Liver (tissue), 9 donors: ENCODE measurements around the gene KMT2E. TPM values are rescaled to one million over a fixed set of nuclear protein-coding genes. Genes with fewer than 3 reads are reported as not detected.

ENCODE experiments used
- DNase-seq: peaks from one replicate; pipeline ENCODE4 v3.0.0-alpha.2; 2017; ENCODE audit warnings: low spot score
- H3K27ac ChIP-seq, 2 donors: one replicate each; pipeline ENCODE4 v1.7.0; 2013; ENCODE audit warnings: inconsistent platforms in 2 of 2, low read length in 2 of 2, control low read depth in 1 of 2, low read depth in 1 of 2, mild to moderate bottlenecking in 1 of 2
- H3K27me3 ChIP-seq, 4 donors: one replicate each; pipeline versions ENCODE4 v1.6.1 to v1.7.0; 2013; ENCODE audit warnings: low read length in 3 of 4, inconsistent platforms in 1 of 4, mild to moderate bottlenecking in 1 of 4, moderate library complexity in 1 of 4; ENCODE audit not compliant: control insufficient read depth in 4 of 4, insufficient read depth in 4 of 4
- H3K36me3 ChIP-seq, 4 donors: one replicate each; pipeline versions ENCODE4 v1.6.1 to v1.7.0; 2013; ENCODE audit warnings: low read length in 3 of 4, mild to moderate bottlenecking in 3 of 4, low read depth in 1 of 4, moderate library complexity in 1 of 4; ENCODE audit not compliant: control insufficient read depth in 4 of 4, insufficient read depth in 3 of 4
- H3K4me1 ChIP-seq, 4 donors: one replicate each; pipeline versions ENCODE4 v1.6.1 to v1.7.0; 2013; ENCODE audit warnings: low read length in 3 of 4, mild to moderate bottlenecking in 3 of 4, moderate library complexity in 1 of 4; ENCODE audit not compliant: control insufficient read depth in 4 of 4, insufficient read depth in 4 of 4
- H3K4me3 ChIP-seq, 3 donors: one replicate each; pipeline versions ENCODE4 v1.6.1 to v1.7.0; 2013; ENCODE audit warnings: low read length in 3 of 3, control low read depth in 1 of 3, low read depth in 1 of 3, mild to moderate bottlenecking in 1 of 3
- H3K9ac ChIP-seq, 2 donors: one replicate each; pipeline ENCODE4 v1.7.0; 2013; ENCODE audit warnings: low read length in 2 of 2, mild to moderate bottlenecking in 2 of 2, moderate library complexity in 2 of 2, control low read depth in 1 of 2, low read depth in 1 of 2
- H3K9me3 ChIP-seq, 4 donors: one replicate each; pipeline versions ENCODE4 v1.6.1 to v1.7.0; 2013; ENCODE audit warnings: low read length in 3 of 4; ENCODE audit not compliant: control insufficient read depth in 4 of 4
- CTCF ChIP-seq: fragments of 150-350 bp; IDR thresholded peaks from 2 replicates; pipeline ENCODE4 v1.5.1; 2017; ENCODE audit warnings: improper control_type of control experiment, low read depth, low read length; ENCODE audit not compliant: missing input control
- EGR1 ChIP-seq, 2 donors: IDR thresholded peaks; 2 replicates each; pipeline ENCODE4 v1.6.1; 2016 to 2018; ENCODE audit warnings: antibody characterized with exemption in 2 of 2, low read depth in 2 of 2
- FOXA1 ChIP-seq: IDR thresholded peaks from 2 replicates; pipeline ENCODE4 v1.6.1; 2016; ENCODE audit warnings: antibody characterized with exemption
- FOXA2 ChIP-seq: IDR thresholded peaks from 2 replicates; pipeline ENCODE4 v1.6.1; 2016; ENCODE audit warnings: antibody characterized with exemption
- GABPA ChIP-seq, 2 donors: IDR thresholded peaks in 1 of 2; conservative IDR thresholded peaks in 1 of 2; 2 replicates each; pipeline ENCODE4 v1.6.1; 2016; ENCODE audit warnings: antibody characterized with exemption in 2 of 2, mild to moderate bottlenecking in 1 of 2, moderate library complexity in 1 of 2
- HNF4A ChIP-seq, 2 donors: conservative IDR thresholded peaks; 2 replicates each; pipeline ENCODE4 v1.6.1; 2016; ENCODE audit warnings: antibody characterized with exemption in 2 of 2, mild to moderate bottlenecking in 2 of 2
- HNF4G ChIP-seq: IDR thresholded peaks from 2 replicates; pipeline ENCODE4 v1.6.1; 2016; ENCODE audit warnings: antibody characterized with exemption
- JUND ChIP-seq, 2 donors: IDR thresholded peaks; 2 replicates each; pipeline ENCODE4 v1.6.1; 2016; ENCODE audit warnings: antibody characterized with exemption in 2 of 2
- NR2F2 ChIP-seq: IDR thresholded peaks from 2 replicates; pipeline ENCODE4 v1.6.1; 2016; ENCODE audit warnings: antibody characterized with exemption
- RAD21 ChIP-seq, 2 donors: IDR thresholded peaks; 2 replicates each; pipeline ENCODE4 v1.6.1; 2016; ENCODE audit warnings: antibody characterized with exemption in 2 of 2, mild to moderate bottlenecking in 2 of 2
- REST ChIP-seq: IDR thresholded peaks from 2 replicates; pipeline ENCODE4 v1.6.1; 2016; ENCODE audit warnings: antibody characterized with exemption, mild to moderate bottlenecking
- RXRA ChIP-seq, 2 donors: IDR thresholded peaks; 2 replicates each; pipeline ENCODE4 v1.6.1; 2017 to 2018; ENCODE audit warnings: antibody characterized with exemption in 2 of 2, mild to moderate bottlenecking in 1 of 2
- TAF1 ChIP-seq: conservative IDR thresholded peaks from 2 replicates; pipeline ENCODE4 v1.6.1; 2016; ENCODE audit warnings: antibody characterized with exemption, mild to moderate bottlenecking
- YY1 ChIP-seq: IDR thresholded peaks from 2 replicates; pipeline ENCODE4 v1.6.1; 2016; ENCODE audit warnings: antibody characterized with exemption, mild to moderate bottlenecking
- WGBS: extraction: QIAGEN DNeasy Blood & Tissue Kit; methylation state at CpG from one replicate; pipeline ENCODE4 v1.1.7; 2013; 5-methylcytosine and 5-hydroxymethylcytosine counted together
- polyA plus RNA-seq, 2 donors: library from polyadenylated mRNA; stranded (reverse) in 1 of 2; unstranded in 1 of 2; fragments of 200-250 nt in 1 of 2; fragments of >200 nt in 1 of 2; fragmentation: Nextera tagmentation in 1 of 2; extraction: Ambion mirVana in 1 of 2; gene quantifications; one replicate each; pipeline versions ENCODE4 v1.2.1 to v1.2.3, GENCODE V29; 2013 to 2015
- total RNA-seq, 2 donors: library from RNA; depleted of rRNA; stranded (reverse); fragments of >200 nt; gene quantifications; one replicate each; pipeline ENCODE4 v1.2.3, GENCODE V29; 2014
- TF ChIP-seq, protein P1 (sequence below): IDR thresholded peaks from 2 replicates; pipeline ENCODE4 v1.6.1; 2016; ENCODE audit warnings: antibody characterized with exemption
- TF ChIP-seq, protein P2 (sequence below): IDR thresholded peaks from 2 replicates; pipeline ENCODE4 v1.6.1; 2016; ENCODE audit warnings: antibody characterized with exemption
- donor health status: healthy.
- donor health status: healthy.
- donor health status: healthy.
- donor health status: healthy.
- donor health status: healthy.

KMT2E gene
- total and polyA plus RNA-seq, 4 donors = 7.1 to 55.6 (median 42.4) TPM

DNA sequence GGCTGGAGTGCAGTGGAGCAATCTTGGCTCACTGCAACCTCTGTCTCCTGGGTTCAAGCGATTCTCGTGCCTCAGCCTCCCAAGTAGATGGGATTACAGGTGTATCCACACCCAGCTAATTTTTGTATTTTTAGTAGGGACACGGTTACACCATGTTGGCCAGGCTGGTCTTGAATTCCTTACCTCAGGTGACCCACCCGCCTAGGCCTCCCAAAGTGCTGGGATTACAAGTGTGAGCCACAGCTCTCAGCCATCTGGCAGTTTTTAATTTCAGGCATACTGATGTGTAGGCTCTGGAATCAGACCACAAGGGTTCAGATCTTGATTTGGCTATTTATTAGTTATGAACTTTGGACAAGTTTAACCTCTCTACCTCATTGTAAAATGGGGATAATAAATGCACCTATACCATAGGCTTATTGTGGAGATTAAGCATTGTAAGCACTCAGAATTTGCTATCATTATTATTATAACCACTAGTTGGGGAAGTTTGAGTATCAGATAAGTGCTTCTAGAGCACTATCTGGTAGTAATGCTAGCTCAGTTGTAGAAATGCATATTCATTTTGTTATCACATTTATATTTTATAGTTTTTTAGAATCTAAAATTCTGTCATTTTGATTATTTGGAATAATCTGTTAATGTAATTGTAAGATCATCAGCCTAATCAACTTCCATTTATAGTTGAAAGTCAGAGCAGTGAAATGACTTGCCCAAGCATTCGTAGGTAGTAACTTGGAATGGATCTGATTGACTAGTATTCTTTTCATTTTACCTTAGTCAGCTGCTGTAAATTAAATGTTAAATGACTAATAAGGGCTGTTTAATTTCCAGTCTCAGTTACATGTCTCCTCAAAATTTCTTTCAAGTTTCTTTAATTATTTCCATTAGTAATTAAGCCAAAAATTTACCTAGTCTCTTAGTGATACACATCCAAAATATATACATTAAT lies 22.5 kb downstream of the KMT2E start:
- TF ChIP-seq HNF4G (no peak), FOXA2 (no peak), RXRA (IDR thresholded peaks at IDR 0.05) (no peak), JUND (IDR thresholded peaks at IDR 0.05) (no peak), NR2F2 (no peak), TAF1 (no peak), GABPA (IDR thresholded peaks at IDR 0.05 in 1 of 2, conservative IDR thresholded peaks at IDR 0.05 in 1 of 2) (no peak), YY1 (no peak), HNF4A (conservative IDR thresholded peaks at IDR 0.05) (no peak), EGR1 (IDR thresholded peaks at IDR 0.05; ENCODE audit: low read depth in 2 of 2) (no peak), REST (no peak), FOXA1 (no peak), CTCF (no peak), RAD21 (IDR thresholded peaks at IDR 0.05) (no peak)
- TF ChIP-seq, protein P1, sequence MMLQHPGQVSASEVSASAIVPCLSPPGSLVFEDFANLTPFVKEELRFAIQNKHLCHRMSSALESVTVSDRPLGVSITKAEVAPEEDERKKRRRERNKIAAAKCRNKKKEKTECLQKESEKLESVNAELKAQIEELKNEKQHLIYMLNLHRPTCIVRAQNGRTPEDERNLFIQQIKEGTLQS = no peak
- TF ChIP-seq, protein P2, sequence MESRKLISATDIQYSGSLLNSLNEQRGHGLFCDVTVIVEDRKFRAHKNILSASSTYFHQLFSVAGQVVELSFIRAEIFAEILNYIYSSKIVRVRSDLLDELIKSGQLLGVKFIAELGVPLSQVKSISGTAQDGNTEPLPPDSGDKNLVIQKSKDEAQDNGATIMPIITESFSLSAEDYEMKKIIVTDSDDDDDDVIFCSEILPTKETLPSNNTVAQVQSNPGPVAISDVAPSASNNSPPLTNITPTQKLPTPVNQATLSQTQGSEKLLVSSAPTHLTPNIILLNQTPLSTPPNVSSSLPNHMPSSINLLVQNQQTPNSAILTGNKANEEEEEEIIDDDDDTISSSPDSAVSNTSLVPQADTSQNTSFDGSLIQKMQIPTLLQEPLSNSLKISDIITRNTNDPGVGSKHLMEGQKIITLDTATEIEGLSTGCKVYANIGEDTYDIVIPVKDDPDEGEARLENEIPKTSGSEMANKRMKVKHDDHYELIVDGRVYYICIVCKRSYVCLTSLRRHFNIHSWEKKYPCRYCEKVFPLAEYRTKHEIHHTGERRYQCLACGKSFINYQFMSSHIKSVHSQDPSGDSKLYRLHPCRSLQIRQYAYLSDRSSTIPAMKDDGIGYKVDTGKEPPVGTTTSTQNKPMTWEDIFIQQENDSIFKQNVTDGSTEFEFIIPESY = no peak
- H3K9ac ChIP-seq = no peak overlapping the region
- 67% methylated on average over 5 of the region's 5 CpGs for WGBS
- H3K27me3 ChIP-seq = no peaks in the 10 kb centered on the region
- H3K4me3 ChIP-seq = no peak overlapping the region
- H3K36me3 ChIP-seq = peaks cover 0 to 1% (median 0%) of the 10 kb centered on the region in 4 donors
- H3K9me3 ChIP-seq = no peaks in the 10 kb centered on the region
- no peak overlapping the region for H3K27ac ChIP-seq
- DNase-seq = no peak
- peaks cover 4 to 27% (median 17%) of the 10 kb centered on the region in 4 donors for H3K4me1 ChIP-seq
